G401 (cell line): Measurements from ENCODE around the gene ARHGAP10. TPM values are rescaled to one million over a fixed set of nuclear protein-coding genes. Genes with fewer than 3 reads are reported as not detected.
A peak's percentile ranks its signal among the peaks of the same experiment; 100 is the strongest.

ENCODE experiments used
- DNase-seq: peaks from one replicate; pipeline ENCODE4 v3.0.0-alpha.2; 2015; ENCODE audit warnings: low spot score
- in situ Hi-C: cut with HindIII; loops from 2 replicates; pipeline ENCODE4 v1.10.0; 2016; ENCODE audit warnings: low sequenced_read_pairs, mixed read lengths
- total RNA-seq: library from RNA; depleted of rRNA; stranded (reverse); fragments of >200 nt; shearing (Covaris generic); gene quantifications from 2 replicates; pipeline ENCODE4 v1.2.3, GENCODE V29; 2014

Gene ARHGAP10
- total RNA-seq, 1 experiment from 2014 or later, result 3.7 TPM

GRCh38 chr4:147816382-147817254, 84.7 kb downstream of the ARHGAP10 start:
- DNase-seq, result no peak
- in situ Hi-C loops, result no loop called here

- DNase-seq, result no peak
- in situ Hi-C loops, result no loop called here
Measured at GRCh38 chr4:147820975-147821374, 89.1 kb downstream of the ARHGAP10 start.

DNA sequence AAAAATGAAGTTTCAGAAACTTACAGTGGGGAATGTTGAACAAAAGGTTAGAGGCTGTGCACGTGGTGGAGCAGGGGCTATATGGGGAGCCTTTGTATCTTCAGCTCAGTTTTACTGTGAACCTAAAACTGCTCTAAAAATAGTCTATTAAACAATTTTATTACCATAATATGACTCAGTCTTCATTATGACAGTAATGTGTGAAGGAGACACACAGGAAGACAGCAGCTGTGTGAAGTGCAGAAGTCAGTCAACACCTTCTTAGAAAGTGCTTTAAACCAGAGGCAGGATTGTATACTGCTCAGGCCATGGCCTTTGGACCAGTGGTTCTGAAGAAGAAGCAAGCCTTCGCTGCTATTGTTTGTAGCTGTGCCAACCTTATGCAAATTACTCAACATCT, 89.7 kb downstream of the ARHGAP10 start:
- in situ Hi-C loops, result no loop called here

GRCh38 chr4:147822128-147822527, 90.2 kb downstream of the ARHGAP10 start:
- in situ Hi-C loops, result no loop called here

More for the DNA sequence above, 89.7 kb downstream of the ARHGAP10 start:
- no peak for DNase-seq

DNA sequence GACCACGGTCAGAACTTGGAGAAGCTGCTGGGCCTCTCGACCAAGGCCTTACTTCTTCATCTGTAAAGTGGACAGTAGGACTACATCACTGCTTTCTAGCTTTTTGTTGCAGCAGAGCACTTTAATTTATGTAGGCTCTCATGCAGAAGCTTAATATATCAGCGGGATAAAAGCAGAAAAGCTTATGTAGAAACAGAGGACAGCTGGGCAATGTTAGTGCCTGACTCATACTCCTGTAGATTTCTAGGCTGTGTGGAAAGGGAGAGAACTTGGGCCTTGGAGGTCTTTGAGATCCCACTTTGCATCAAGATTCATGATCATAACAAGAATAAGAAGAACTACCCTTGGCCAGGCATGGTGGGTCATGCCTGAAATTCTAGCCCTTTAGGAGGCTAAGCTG, 91.2 kb downstream of the ARHGAP10 start:
- in situ Hi-C loops, result no loop called here
- DNase-seq, result no peak

More at GRCh38 chr4:147822128-147822527, 90.2 kb downstream of the ARHGAP10 start:
- peak; percentile 19 for DNase-seq

DNA sequence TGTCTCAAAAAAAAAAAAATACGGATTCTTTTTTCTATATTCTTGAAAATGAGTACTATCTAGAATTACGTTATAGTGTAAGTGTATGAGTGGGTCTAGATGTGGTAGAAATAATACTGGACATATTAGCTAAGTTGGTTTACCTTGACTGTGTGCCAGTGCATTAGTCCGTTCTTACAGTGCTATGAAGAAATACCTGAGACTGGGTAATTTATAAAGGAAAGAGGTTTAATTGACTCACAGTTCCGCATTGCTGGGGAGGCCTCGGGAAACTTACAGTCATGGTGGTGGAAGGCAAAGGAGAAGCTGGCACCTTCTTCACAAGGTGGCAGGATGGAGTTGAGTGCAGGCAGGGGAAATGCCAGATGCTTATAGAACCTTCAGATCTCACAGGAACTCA, 92.4 kb downstream of the ARHGAP10 start:
- in situ Hi-C loops, result no loop called here

GRCh38 chr4:147824884-147825283, 93.0 kb downstream of the ARHGAP10 start:
- DNase-seq, result no peak
- in situ Hi-C loops, result no loop called here

More for the DNA sequence above, 92.4 kb downstream of the ARHGAP10 start:
- DNase-seq, result no peak

DNA sequence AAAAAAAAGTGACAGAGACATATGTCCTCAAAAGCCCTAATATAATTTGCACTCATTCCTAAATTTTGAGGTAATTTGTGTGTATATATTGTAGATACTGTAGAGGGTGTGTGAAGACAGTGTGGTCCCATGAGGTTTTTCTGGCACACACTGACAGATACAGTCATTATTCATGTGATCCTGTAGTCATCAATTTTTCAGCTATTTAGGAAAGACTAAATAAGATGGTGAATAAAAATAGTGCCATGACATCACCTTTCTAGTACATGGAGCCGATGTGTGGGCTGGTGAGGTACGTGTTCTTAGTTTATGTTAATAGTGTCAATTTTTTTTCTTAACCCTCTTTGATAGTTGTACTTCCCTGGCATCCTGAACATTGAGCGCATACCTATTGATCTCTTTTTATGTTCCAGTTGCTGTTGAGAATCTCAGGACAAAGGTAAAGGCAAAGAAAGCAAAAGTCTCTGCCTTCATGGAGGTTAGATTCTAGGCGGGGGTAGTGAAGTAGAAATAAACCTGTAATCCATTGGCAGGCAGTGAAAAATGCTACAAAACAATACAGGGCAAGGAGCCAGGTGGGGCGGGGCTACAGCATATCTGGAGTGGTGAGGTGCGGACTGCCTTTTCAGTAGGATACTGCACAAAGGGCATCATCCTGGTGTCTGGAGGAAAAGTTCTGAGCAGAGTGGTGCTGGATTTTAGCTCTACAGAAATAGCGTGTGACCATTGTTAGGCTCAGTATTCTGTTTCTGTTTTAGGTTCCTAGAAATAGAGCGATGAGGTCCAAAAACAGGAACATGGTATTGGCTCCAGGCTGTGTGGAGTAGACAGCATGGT, 93.8 kb downstream of the ARHGAP10 start:
- in situ Hi-C loops, result no loop called here
- no peak for DNase-seq

- in situ Hi-C loops, result no loop called here
- no peak for DNase-seq
Measured at GRCh38 chr4:147826288-147826646, 94.4 kb downstream of the ARHGAP10 start.

GRCh38 chr4:147828331-147828905, 96.5 kb downstream of the ARHGAP10 start:
- no peak for DNase-seq
- in situ Hi-C loops, result no loop called here

DNA sequence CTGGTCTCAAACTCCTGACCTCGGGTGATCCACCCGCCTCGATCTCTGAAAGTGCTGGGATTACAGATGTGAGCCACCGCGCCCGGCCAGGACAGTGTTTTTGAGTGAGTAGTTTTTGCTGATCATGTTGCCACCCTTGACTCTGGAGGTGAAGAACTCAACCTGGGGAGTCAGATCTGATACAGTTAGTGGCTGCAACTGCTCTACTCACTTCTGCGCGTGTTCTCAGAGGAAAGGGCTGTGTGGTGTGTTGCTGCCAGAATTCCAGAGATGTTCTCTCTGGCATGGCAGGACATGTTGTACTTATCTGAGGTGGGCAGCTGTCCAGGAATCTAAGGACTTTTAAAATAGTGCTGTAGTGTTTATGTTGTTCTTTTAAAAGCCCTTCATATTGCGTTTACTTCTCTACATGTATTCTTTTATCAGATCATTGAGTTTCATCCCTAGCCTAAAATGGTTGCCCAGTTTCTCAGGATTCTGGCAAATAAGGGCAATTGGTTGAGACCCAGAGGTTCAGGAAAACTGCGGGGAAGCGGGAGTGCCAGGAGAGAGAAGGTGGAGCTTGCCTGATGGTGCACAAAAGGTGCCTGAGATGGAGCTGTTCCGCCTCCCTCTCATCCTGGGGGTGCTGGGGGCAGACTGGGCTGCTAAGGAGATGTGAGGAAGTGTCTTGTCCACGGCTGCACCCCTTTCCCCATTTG, 97.7 kb downstream of the ARHGAP10 start:
- no peak for DNase-seq
- in situ Hi-C loops, result no loop called here

DNA sequence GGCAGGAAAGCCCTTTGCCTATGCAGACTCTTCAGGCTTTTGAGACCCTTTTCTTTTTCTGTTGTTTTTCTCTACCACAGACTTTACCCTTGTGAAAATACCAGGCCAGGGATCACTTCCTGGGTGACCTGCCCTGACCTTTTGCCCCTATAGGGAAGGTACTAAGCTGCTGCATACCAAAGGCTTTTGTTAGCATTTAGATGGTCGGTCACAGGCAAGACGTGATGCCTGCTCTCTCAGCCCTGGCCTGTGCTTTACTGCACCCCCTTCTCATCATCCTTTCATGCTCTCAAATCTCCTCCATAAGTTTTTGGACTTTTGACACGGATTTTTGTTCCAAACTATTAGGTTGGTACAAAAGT, 98.2 kb downstream of the ARHGAP10 start:
- in situ Hi-C loops, result no loop called here
- no peak for DNase-seq

DNA sequence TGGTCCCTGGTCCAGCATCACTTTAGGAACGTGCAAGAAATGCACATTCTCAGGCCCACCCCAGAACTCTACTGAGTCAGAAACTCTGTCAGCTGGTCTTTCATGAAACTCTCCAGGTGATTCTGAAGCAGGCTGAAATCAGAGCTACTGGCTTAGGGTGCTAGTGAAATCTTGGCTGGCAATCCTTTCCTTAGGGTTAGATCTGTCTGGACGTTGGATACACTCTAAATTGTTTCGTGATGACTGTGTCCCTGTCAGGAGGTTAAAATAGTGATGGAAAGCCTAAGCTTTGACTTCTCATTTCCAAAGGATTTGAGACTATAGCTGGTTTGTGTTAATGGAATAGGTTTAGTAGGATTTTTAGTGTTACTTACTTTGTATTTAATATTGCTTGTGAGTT, 99.1 kb downstream of the ARHGAP10 start:
- DNase-seq, result no peak
- in situ Hi-C loops, result no loop called here

- in situ Hi-C loops, result no loop called here
- DNase-seq, result no peak
Measured at GRCh38 chr4:147831551-147832171, 99.8 kb downstream of the ARHGAP10 start.

DNA sequence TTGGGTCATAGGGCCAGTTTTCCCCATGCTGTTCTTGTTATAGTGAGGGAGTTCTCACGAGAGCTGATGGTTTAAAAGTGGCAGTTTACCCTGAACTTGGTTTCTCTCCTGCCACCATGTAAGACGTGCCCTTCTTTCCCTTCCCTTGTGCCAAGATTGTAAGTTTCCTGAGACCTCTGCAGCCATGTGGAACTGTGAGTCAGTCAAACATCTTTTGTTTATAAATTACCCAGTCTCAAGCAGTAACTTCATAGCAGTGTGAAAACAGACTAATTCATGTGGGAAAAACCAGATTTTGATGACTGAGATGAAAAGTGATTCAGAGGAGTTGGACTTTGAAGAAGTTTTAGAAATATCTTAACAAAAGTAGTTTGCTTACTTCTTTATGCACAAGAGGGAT, 101.4 kb downstream of the ARHGAP10 start:
- DNase-seq, result no peak

GRCh38 chr4:147833741-147834140, 101.9 kb downstream of the ARHGAP10 start:
- DNase-seq, result no peak
- in situ Hi-C loops, result no loop called here

More for the DNA sequence above, 101.4 kb downstream of the ARHGAP10 start:
- in situ Hi-C loops, result no loop called here

DNA sequence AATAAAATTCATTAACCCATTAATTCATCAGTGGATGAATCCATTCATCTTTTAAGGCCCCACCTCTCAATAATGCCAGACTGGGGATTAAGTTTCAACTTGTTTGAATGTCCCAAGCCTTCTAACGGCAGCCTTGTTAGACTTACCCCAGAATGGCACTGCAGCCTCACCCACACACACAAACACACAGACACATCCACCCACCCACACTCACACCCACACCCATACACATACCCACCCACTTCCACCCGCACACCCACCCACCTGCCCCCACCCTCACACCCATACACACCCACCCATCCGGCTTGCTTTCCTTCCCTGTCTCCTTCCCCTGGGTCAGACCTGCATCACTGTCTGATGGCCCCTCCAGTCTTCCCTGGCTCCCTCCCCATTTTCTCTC, 102.6 kb downstream of the ARHGAP10 start:
- no peak for DNase-seq
- in situ Hi-C loops, result no loop called here

DNA sequence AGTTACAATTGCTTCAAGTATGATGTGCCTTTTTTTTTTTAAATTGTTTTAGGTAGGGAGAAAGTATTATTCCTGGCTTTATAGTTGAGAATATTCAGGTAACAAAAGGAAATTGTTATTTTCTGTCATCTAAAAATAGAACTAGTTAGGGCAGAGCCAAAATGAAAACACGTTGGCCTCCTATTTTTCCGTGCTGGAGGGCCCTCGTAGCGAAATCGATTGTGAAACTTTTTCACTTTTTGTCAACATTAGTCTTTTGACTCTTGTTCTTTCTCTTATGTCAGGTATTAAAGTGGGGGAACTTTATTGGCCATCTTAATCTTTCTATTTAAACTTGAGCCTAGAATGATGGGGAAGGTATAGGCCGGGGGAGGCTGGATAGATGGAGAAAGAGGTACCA, 104.9 kb downstream of the ARHGAP10 start:
- no peak for DNase-seq
- in situ Hi-C loops, result no loop called here

- DNase-seq, result no peak
- in situ Hi-C loops, result no loop called here
Measured at GRCh38 chr4:147837435-147837834, 105.5 kb downstream of the ARHGAP10 start.
